Stimulated activated memory B cell treated with anti-CD40 and anti-IgM and Interleukin-4, amounts not matched to agents 10 μg/mL and 1 μg/mL and 100 μg/mL, for 72 hours (primary cell): ENCODE data around the gene ERG28.

ENCODE experiments used
- ATAC-seq: fragments of 150-1000 bp; cut with Tn5 transposase; 2 replicates; pipeline ENCODE4 v1.10.0; 2021
- H3K27ac Mint-ChIP-seq: one replicate; pipeline ENCODE4 v1.8.0; 2022; ENCODE audit warnings: mild to moderate bottlenecking, mixed read lengths
- H3K27me3 Mint-ChIP-seq: one replicate; pipeline ENCODE4 v1.8.0; 2022; ENCODE audit warnings: mixed read lengths
- H3K36me3 Mint-ChIP-seq: one replicate; pipeline ENCODE4 v1.8.0; 2022; ENCODE audit warnings: mixed read lengths
- H3K4me1 Mint-ChIP-seq: one replicate; pipeline ENCODE4 v1.8.0; 2022; ENCODE audit warnings: mixed read lengths
- H3K4me3 Mint-ChIP-seq: one replicate; pipeline ENCODE4 v1.8.0; 2022; ENCODE audit warnings: mild to moderate bottlenecking, moderate library complexity, mixed read lengths
- H3K9me3 Mint-ChIP-seq: one replicate; pipeline ENCODE4 v1.8.0; 2022; ENCODE audit warnings: mixed read lengths

ERG28 gene

DNA sequence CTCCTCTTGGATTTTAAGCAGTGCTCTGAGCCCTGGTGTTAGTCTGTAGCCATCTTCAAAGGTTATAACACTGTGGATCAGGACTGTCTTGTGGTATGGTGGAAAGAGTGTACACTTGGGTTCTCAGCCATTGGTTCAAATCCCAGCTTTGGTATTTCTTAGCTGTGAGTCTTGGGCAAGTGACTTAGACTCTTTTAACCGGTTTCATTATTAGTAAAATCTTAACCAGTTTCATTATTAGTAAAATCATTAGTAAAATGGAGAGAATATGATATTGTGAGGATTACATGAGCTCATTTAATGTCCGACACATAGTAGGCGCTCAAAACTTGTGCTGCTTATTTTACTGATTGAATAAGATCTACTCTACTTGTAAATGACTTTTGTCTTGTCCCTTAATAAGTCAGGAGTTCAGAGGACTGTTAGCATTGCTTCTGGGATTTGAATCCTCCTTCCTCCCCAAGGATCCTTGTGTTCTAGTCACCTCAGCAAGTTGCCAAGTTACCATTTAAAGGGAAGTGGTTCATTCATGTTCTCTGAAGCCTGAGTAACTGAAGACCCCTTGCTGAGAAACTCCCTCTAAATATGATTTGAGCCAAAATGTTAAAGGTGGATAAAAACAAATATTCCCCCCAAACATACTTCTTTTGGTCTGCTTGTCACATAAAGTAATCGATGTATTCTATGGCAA is 12.8 kb upstream of the ERG28 start:
- Mint-ChIP-seq H3K27me3 (no peaks in the 10 kb centered on the region), H3K4me1 (peaks cover 10% of the 10 kb centered on the region), H3K9me3 (peaks cover 5% of the 10 kb centered on the region), H3K4me3 (no peak overlapping the region), H3K27ac (peak overlapping the region; percentile 38), H3K36me3 (peaks cover 76% of the 10 kb centered on the region)
- ATAC-seq: peak; percentile 54

DNA sequence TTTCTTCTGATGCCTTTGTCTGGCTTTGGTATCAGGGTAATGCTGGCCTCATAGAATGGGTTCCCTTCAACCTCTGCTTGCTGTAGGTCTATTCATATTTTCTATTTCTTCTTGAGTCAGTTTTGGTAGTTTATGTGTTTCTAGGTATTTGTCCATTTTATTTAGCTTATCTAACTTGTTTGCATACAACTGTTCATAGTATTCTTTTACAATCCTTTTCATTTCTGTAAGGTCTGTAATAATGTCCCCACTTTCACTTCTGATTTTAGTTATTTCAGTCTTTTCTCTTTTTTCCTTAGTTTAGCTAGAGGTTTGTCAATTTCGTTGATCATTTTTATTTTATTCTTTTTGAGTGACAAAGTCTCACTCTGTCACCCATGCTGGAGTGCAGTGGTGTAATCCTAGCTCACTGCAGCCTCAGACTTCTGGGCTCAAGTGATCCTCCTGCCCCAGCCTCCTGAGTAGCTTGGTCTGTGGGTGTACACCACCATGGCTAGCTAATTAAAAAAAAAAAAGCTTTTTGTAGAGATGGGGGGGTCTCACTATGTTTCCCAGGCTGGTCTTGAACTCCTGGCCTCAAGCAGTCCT is 12.0 kb upstream of the ERG28 start:
- Mint-ChIP-seq H3K4me1 (peaks cover 10% of the 10 kb centered on the region), H3K4me3 (no peak overlapping the region), H3K27ac (peak overlapping the region; percentile 38), H3K9me3 (peaks cover 5% of the 10 kb centered on the region), H3K36me3 (peaks cover 70% of the 10 kb centered on the region), H3K27me3 (no peaks in the 10 kb centered on the region)
- ATAC-seq: no peak

DNA sequence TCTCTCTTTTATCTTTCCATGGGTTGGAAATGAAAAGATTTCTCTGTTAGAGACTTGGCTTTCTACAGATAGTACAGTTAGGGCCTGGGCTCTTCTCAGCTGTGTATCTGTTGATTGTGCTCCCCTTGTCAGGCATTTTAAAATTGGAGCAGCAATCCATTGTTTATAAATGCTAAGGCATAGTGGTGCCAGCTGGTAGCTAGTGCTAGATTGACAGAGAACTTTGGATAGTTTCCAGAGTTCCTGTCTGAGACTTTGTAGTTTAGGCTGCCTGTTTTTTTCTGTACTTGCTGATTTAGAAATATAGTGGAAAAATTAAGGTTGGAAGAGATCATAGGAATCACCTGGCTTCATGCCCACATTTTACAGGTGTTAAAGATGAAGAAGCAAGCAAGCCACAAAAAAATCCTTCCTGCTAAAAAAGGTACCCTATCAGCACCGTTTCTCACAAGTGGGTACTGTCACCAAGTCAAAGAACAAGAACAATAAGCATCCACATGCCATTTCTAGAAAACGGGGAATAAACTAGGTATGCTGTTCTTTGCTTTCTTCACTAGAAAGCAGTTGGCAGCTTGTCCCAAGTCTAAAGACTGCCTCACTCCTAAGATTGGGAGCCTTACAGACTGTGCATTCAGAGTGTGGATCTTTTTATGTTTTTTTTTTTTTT is 6.6 kb upstream of the ERG28 start:
- no peak overlapping the region for H3K27ac Mint-ChIP-seq
- no peak overlapping the region for H3K4me3 Mint-ChIP-seq
- no peaks in the 10 kb centered on the region for H3K27me3 Mint-ChIP-seq
- ATAC-seq: no peak
- H3K36me3 Mint-ChIP-seq: peaks cover 36% of the 10 kb centered on the region
- H3K9me3 Mint-ChIP-seq: peaks cover 3% of the 10 kb centered on the region
- H3K4me1 Mint-ChIP-seq: no peaks in the 10 kb centered on the region

DNA sequence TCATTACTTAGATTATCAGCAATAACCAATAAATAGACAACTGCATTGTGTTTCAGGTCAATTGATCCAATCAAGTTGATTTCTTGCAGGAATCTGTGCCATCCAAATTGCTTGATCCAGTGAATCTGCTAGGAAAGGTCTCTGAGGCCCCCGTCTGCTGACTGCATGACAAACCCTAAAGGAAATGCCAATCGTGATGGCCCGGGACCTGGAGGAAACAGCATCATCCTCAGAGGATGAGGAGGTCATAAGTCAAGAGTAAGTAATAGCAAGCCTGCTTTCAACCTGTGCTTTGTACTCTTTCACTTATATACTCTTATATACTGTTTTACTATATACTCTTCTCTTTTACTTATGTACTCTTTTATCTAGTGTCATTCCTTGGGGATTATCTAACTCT is 2.3 kb upstream of the ERG28 start:
- Mint-ChIP-seq H3K27ac (no peak overlapping the region), H3K36me3 (no peaks in the 10 kb centered on the region), H3K27me3 (no peaks in the 10 kb centered on the region), H3K4me1 (peaks cover 22% of the 10 kb centered on the region), H3K4me3 (no peak overlapping the region), H3K9me3 (no peaks in the 10 kb centered on the region)
- no peak for ATAC-seq

DNA sequence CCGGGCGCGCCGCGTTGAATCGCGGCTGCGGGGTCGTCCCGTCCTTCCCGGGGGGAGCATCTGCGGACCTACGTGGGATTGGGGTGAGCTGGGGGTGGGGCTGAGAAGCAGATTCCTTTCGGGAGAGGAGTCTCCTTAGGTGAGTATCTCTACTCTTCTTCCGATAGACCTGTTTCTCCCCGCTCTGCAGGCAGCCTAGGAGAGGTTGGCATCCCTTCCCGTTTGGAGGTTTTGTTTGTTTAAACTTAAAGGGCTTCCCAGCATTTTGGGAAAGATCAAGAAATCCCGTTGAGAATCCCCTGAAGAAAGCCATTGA is 781 bp upstream of the ERG28 start:
- H3K4me3 Mint-ChIP-seq: peak overlapping the region; percentile 93
- ATAC-seq: no peak
- peaks cover 22% of the 10 kb centered on the region for H3K4me1 Mint-ChIP-seq
- no peaks in the 10 kb centered on the region for H3K27me3 Mint-ChIP-seq
- peak overlapping the region; percentile 88 for H3K27ac Mint-ChIP-seq
- H3K9me3 Mint-ChIP-seq: no peaks in the 10 kb centered on the region
- no peaks in the 10 kb centered on the region for H3K36me3 Mint-ChIP-seq

DNA sequence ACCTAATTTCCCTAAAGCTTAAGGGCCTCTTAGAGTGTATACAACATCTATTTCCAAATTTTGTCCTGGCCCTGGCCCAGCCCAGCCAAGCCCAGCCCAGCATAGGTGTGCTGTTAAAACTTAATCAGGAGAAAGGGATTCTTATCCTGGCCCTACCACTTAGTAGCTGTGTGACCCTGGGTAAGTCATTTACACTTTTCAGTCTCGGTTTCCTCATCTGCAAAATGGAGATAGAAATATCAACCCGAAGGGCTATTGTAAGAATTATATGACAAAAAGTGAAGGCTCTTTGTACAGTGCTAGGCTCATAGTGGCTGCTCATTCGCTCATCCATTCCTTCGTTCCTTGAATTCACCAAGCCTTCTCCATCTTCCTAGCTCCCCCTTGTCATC is 442 bp downstream of the ERG28 start:
- Mint-ChIP-seq H3K27me3 (no peaks in the 10 kb centered on the region), H3K4me3 (peak overlapping the region; percentile 93), H3K27ac (peak overlapping the region; percentile 88), H3K36me3 (no peaks in the 10 kb centered on the region), H3K4me1 (peaks cover 22% of the 10 kb centered on the region), H3K9me3 (no peaks in the 10 kb centered on the region)
- no peak for ATAC-seq

DNA sequence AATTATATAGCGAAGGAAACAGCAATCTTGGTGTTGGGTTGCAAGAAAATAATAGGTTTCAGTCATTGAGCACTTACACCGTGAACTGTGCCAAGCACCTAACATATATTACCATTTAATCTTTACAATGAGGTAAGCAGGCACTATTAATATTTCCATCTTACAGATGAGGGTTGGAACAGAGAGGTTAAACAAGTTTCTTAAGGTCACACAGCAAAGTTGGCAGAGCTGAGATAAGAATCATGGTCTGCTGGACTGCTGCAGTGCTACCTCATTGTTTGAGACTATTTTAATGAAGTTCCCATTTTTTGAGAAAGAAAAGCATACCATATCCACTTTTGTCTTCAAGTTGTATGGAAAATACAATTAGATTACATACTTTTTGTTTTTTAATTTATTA is 1.7 kb downstream of the ERG28 start:
- Mint-ChIP-seq H3K4me3 (no peak overlapping the region), H3K9me3 (no peaks in the 10 kb centered on the region), H3K27me3 (no peaks in the 10 kb centered on the region), H3K27ac (no peak overlapping the region), H3K4me1 (peaks cover 22% of the 10 kb centered on the region), H3K36me3 (peaks cover 5% of the 10 kb centered on the region)
- no peak for ATAC-seq

DNA sequence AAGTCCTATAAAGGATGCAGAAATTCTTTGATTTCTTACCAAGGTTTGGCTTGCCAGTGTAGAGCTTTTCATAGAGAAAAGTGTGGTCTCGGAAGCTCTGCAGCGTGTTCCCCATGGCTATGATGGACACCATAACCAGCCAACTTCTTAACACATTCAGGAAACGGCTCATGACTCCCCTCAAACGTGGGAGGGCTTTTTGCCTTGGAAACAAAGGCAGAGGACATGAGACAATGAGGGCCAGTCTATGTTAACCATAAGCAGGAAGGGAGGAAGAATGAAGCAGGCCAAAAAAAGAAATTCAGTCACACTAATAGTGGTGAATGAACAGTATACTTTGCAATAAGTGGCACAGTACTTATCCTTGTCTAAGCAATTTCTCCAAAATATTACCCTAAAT is 3.3 kb downstream of the ERG28 start:
- no peaks in the 10 kb centered on the region for H3K27me3 Mint-ChIP-seq
- peaks cover 22% of the 10 kb centered on the region for H3K4me1 Mint-ChIP-seq
- no peak for ATAC-seq
- no peaks in the 10 kb centered on the region for H3K9me3 Mint-ChIP-seq
- H3K4me3 Mint-ChIP-seq: no peak overlapping the region
- peaks cover 15% of the 10 kb centered on the region for H3K36me3 Mint-ChIP-seq
- no peak overlapping the region for H3K27ac Mint-ChIP-seq

DNA sequence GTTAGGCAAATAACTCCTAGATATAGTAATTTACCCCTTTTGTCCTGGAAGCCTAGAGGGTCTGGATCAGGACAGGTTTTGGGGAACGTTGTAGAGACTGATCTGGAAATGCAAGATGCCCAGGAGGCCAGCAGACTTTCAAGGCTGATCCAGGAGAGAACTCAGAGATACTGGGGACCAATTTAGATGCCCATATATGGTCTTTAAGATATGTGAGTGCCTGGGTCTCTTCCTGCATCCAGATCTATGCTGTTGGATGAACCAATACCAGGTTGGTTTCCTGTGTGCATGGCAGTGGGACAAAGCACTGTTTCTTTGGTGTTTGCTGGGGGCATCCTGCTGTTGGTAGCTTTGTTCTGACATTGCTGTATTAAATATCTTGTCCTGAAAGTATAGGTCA is 5.4 kb downstream of the ERG28 start:
- no peak overlapping the region for H3K4me3 Mint-ChIP-seq
- H3K36me3 Mint-ChIP-seq: peaks cover 35% of the 10 kb centered on the region
- ATAC-seq: no peak
- no peaks in the 10 kb centered on the region for H3K27me3 Mint-ChIP-seq
- no peaks in the 10 kb centered on the region for H3K9me3 Mint-ChIP-seq
- no peak overlapping the region for H3K27ac Mint-ChIP-seq
- peaks cover 15% of the 10 kb centered on the region for H3K4me1 Mint-ChIP-seq

DNA sequence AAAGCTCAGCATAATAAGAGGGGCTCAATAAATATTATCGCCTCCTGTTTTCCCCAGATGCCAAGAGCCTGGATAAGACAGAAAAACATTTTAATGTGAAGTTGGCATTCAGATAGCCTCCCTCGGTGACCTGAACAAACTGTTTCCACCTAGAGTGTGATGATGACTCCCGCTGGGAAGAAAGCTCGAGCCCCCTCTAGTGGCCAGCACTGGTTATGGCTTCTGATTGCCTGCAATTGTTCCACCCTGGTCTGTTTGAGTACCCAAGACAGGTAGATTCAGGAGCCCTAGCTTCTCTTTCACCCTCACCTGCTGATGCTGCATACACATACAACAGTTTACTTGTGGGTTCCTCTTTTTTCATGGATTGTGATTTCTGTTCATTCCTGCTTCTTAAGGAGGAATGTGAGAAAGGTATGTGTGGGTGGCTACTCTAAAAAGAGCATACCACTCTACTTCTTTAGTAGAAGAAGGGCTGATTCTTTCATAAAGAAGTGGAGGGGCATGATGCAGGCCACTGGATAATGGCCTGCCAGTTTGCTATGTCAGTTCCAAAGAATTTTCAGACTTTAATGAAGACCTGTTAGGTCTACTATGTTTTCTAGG is 6.4 kb downstream of the ERG28 start:
- Mint-ChIP-seq H3K4me1 (peaks cover 6% of the 10 kb centered on the region), H3K4me3 (no peak overlapping the region), H3K9me3 (no peaks in the 10 kb centered on the region), H3K27me3 (no peaks in the 10 kb centered on the region), H3K36me3 (peaks cover 45% of the 10 kb centered on the region), H3K27ac (no peak overlapping the region)
- ATAC-seq: peak; percentile 85

DNA sequence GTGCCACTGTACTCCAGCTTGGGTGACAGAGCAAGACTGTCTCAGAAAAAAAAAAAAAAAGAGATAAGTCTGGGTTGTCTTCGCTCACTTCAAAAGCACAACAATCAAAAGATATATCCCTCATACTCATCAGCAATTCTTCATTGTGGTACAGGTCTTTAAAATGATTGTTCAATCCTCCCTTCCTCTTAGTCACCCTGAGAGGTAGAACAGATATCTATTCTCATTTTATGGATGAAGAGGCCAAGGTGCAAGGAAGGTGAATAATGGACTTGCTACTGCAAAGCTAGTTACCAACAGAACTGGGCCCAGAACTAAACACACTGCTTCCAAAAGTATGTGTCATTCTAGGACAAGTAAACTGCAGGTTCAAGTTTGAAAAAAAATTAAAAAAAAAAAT is 7.1 kb downstream of the ERG28 start:
- H3K27ac Mint-ChIP-seq: no peak overlapping the region
- H3K27me3 Mint-ChIP-seq: no peaks in the 10 kb centered on the region
- no peak overlapping the region for H3K4me3 Mint-ChIP-seq
- ATAC-seq: no peak
- H3K36me3 Mint-ChIP-seq: peaks cover 47% of the 10 kb centered on the region
- no peaks in the 10 kb centered on the region for H3K9me3 Mint-ChIP-seq
- H3K4me1 Mint-ChIP-seq: peaks cover 2% of the 10 kb centered on the region

DNA sequence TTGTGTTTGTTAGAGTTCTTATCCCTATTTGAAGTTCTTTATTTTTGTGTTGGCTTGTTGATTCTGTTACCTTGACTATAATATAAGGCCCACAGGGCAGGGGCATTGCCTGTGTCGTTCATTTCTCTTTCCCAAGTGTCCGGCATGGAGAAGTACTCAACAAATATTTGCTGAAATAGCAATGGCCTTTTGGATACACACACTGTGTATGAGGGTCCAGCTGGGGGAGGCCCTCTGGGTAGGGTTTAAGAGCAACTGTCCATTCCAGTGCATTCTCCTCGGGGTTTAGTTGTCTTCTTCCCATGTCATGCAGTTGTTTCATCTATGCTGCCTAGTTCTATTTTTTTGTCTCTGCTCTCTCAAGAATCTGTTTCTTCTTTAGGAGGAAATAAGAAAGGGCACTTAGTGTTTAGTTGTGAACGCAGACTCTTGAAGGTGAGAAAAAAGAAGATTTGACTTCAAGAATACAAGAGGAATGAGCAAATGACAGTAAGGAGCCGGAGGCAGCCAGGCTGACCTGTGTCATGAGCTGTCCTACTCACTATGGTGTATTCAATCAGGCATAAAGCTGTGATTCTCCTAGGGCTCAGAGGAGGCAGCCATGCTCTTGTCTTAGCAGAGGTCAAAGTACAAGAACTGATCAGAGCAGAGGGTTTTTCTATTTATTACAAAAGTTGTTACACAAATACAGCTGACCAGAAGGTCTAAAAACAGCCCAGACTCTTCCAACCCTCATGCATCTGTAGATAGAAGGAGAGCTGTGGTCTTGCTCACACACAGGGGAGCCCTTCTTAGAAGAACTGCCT is 10.2 kb downstream of the ERG28 start:
- no peaks in the 10 kb centered on the region for H3K27me3 Mint-ChIP-seq
- H3K36me3 Mint-ChIP-seq: peaks cover 63% of the 10 kb centered on the region
- H3K4me3 Mint-ChIP-seq: no peak overlapping the region
- no peak overlapping the region for H3K27ac Mint-ChIP-seq
- no peaks in the 10 kb centered on the region for H3K4me1 Mint-ChIP-seq
- no peaks in the 10 kb centered on the region for H3K9me3 Mint-ChIP-seq
- ATAC-seq: no peak

DNA sequence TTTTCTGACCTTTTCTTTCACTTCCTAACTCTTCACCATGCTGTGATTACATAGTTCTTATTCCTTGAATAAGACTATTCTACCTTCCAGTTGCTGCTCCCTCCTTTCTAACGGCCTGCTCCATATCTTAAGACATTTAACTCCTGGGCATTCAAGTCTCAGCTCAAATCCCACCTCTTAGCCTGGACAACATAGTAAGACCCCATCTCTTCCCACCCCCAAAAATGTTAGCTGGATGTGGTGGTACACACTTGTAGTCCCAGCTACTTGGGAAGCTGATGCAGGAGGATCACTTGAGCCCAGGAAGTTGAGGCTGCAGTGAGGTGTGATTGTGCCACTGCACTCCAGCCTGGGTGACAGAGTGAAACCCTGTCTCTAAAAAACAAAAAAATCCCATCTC is 10.9 kb downstream of the ERG28 start:
- Mint-ChIP-seq H3K27ac (no peak overlapping the region), H3K36me3 (peaks cover 63% of the 10 kb centered on the region), H3K9me3 (no peaks in the 10 kb centered on the region), H3K27me3 (no peaks in the 10 kb centered on the region), H3K4me1 (no peaks in the 10 kb centered on the region), H3K4me3 (no peak overlapping the region)
- no peak for ATAC-seq

DNA sequence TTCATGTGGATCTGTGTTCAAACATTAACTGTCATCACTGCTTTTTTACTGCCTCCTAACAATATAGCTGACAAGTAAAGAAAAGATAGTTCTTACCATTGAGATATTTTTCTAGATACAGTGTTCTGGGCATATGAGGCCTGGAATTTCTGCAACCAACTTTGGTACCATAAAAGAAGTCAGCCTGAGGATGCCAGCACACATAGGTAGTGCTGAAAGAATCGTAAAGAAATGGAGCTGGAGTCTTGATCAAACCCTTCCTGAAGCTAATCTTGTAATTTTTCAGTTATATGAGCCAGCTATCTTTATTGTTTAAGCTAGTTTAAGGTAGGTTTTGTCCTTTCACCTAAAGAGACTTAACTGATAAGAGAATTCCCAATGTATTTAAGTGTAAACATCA is 11.3 kb downstream of the ERG28 start:
- Mint-ChIP-seq H3K4me1 (no peaks in the 10 kb centered on the region), H3K9me3 (no peaks in the 10 kb centered on the region), H3K4me3 (no peak overlapping the region), H3K36me3 (peaks cover 65% of the 10 kb centered on the region), H3K27ac (no peak overlapping the region), H3K27me3 (no peaks in the 10 kb centered on the region)
- no peak for ATAC-seq

DNA sequence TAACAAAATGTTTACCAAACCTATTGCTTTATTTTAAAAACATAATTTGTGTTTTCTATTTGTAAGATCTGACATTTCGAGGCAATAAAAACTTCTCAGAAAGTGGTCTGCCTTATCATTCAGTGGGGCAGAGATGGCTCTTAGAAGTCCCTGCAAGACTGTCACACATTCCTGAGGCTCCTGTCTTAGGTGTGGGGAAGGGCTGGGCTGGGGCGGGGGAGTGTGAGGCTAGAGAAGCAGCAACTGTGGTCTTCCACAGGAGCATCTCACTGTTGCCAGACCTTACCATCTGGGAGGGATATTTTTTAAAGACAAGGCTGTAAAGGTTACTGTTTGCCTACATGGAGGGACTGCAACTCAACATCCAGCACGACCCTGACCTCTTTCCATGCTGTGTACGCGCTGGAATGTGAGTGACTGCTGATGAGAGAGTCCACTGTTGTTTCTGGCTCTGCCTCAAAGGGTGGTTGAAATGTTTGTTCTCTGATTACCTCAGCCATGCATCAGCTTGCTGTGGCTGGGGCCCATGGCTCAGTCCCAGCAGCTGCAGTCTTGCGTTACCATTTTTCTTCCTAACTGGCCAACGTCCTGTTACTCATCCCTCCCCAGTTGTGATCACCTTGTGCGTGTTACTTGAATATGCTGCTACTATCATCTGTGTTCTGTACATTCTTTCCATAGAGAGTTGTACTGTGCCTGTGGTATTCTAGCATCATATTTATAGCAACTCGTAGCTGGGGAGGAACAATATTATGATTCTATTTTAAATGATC is 12.4 kb downstream of the ERG28 start:
- no peaks in the 10 kb centered on the region for H3K27me3 Mint-ChIP-seq
- H3K9me3 Mint-ChIP-seq: no peaks in the 10 kb centered on the region
- ATAC-seq: no peak
- H3K36me3 Mint-ChIP-seq: peaks cover 69% of the 10 kb centered on the region
- no peak overlapping the region for H3K4me3 Mint-ChIP-seq
- H3K4me1 Mint-ChIP-seq: no peaks in the 10 kb centered on the region
- no peak overlapping the region for H3K27ac Mint-ChIP-seq
